Measurements from ENCODE around the gene CCDC192. TPM values are rescaled to one million over a fixed set of nuclear protein-coding genes. Genes with fewer than 3 reads are reported as not detected.
"Not testable (repeated sequence)": the region's sequence is repeated elsewhere in the genome, so short reads cannot be mapped to it uniquely, and the experiment has no call there.

The CCDC192 gene
- total RNA-seq, 1 experiment from 2014 or later = not detected

DNA sequence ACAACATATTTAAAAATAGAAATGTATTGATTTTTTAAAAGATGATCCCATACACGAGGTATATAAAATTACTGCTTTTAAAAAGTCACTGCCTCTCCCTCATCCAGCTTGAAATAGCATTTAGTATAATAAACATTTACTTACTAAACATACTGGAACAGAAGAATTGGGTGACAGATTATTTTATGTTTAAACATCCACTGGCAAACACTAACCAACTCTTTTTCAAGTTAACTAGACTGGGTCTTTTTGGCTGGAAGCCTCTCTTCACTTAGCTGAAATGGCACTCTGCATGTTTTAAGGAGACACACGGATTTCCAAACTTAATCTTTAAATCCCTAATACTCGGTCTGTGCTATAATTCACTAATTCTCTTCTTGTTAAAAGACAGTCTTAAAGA is 35.3 kb upstream of the CCDC192 start:
- Histone ChIP-seq H3K27me3 (replicated peaks; ENCODE audit: control insufficient read depth, insufficient read depth, low read length) (no peaks in the 10 kb centered on the region), H3K4me1 (no peaks in the 10 kb centered on the region), H3K4me3 (ENCODE audit: low read depth, low read length) (no peak overlapping the region), H3K9me3 (no peaks in the 10 kb centered on the region), H3K36me3 (ENCODE audit: control insufficient read depth, insufficient read depth, low read length) (no peaks in the 10 kb centered on the region)
- intact Hi-C loops (cut with micrococcal nuclease; ENCODE audit: unreplicated experiment) = no loop called here
- ChIA-PET CTCF (no interaction called here), POLR2A (no interaction called here)
- no peaks in the 10 kb centered on the region for H3K4me1 Mint-ChIP-seq (ENCODE audit: low read depth, unreplicated experiment)
- H3K27me3 Mint-ChIP-seq (ENCODE audit: insufficient read depth, unreplicated experiment) = no peaks in the 10 kb centered on the region
- TF ChIP-seq, protein P1, sequence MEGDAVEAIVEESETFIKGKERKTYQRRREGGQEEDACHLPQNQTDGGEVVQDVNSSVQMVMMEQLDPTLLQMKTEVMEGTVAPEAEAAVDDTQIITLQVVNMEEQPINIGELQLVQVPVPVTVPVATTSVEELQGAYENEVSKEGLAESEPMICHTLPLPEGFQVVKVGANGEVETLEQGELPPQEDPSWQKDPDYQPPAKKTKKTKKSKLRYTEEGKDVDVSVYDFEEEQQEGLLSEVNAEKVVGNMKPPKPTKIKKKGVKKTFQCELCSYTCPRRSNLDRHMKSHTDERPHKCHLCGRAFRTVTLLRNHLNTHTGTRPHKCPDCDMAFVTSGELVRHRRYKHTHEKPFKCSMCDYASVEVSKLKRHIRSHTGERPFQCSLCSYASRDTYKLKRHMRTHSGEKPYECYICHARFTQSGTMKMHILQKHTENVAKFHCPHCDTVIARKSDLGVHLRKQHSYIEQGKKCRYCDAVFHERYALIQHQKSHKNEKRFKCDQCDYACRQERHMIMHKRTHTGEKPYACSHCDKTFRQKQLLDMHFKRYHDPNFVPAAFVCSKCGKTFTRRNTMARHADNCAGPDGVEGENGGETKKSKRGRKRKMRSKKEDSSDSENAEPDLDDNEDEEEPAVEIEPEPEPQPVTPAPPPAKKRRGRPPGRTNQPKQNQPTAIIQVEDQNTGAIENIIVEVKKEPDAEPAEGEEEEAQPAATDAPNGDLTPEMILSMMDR (IDR thresholded peaks at IDR 0.05; ENCODE audit: insufficient read depth in 1 of 2, low read depth in 1 of 2, low read length in 1 of 2, severe bottlenecking in 1 of 2, unreplicated experiment in 1 of 2) = no peak
- BruUV-seq (replicated peaks) = no TSS peak
- no peaks in the 10 kb centered on the region for H3K9me3 Mint-ChIP-seq (ENCODE audit: unreplicated experiment)
- no peak for DNase-seq
- no peak overlapping the region for H3K4me3 Mint-ChIP-seq (ENCODE audit: unreplicated experiment)
- no peaks in the 10 kb centered on the region for H3K36me3 Mint-ChIP-seq (ENCODE audit: insufficient read depth, unreplicated experiment)
- H3K27ac Mint-ChIP-seq (ENCODE audit: unreplicated experiment) = no peak overlapping the region

DNA sequence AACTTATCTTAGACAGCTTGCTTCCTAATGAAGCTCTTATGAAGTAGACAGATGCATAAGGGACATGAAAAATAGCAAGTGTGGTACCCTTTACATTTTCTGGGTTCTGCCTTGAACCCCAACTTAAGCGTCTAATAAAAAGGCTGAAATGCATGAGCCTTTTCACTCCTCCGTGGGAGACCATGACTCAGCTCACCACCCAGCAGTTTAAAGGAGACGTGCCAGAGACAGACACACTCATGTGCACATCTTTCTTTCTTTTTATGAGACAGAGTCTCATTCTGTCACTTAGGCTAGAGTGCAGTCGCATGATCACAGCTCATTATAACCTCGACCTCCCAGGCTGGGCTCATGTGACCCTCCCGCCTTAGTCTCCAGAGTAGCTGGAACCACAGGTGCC is 32.0 kb upstream of the CCDC192 start:
- H3K36me3 Mint-ChIP-seq (ENCODE audit: insufficient read depth, unreplicated experiment) = no peaks in the 10 kb centered on the region
- ChIA-PET CTCF (interaction anchor here (0.7 kb wide), 1 partner anchor 237 kb away, joined by 4 read pairs; no protein-coding TSS in a partner anchor), POLR2A (interaction anchor here (0.6 kb wide), 1 partner anchor 842 kb away, joined by 4 read pairs; no protein-coding TSS in a partner anchor)
- TF ChIP-seq, protein P1 (IDR thresholded peaks at IDR 0.05; ENCODE audit: insufficient read depth in 1 of 2, low read depth in 1 of 2, low read length in 1 of 2, severe bottlenecking in 1 of 2, unreplicated experiment in 1 of 2) = no peak
- no peak overlapping the region for H3K4me3 Mint-ChIP-seq (ENCODE audit: unreplicated experiment)
- Histone ChIP-seq H3K27me3 (replicated peaks; ENCODE audit: control insufficient read depth, insufficient read depth, low read length) (no peaks in the 10 kb centered on the region), H3K9me3 (no peaks in the 10 kb centered on the region), H3K36me3 (ENCODE audit: control insufficient read depth, insufficient read depth, low read length) (no peaks in the 10 kb centered on the region), H3K4me3 (ENCODE audit: low read depth, low read length) (no peak overlapping the region), H3K4me1 (no peaks in the 10 kb centered on the region)
- no TSS peak for BruUV-seq (replicated peaks)
- H3K9me3 Mint-ChIP-seq (ENCODE audit: unreplicated experiment) = peaks cover 24% of the 10 kb centered on the region
- no peaks in the 10 kb centered on the region for H3K27me3 Mint-ChIP-seq (ENCODE audit: insufficient read depth, unreplicated experiment)
- no peak overlapping the region for H3K27ac Mint-ChIP-seq (ENCODE audit: unreplicated experiment)
- no peak for DNase-seq
- intact Hi-C loops (cut with micrococcal nuclease; ENCODE audit: unreplicated experiment) = no loop called here
- H3K4me1 Mint-ChIP-seq (ENCODE audit: low read depth, unreplicated experiment) = no peaks in the 10 kb centered on the region

DNA sequence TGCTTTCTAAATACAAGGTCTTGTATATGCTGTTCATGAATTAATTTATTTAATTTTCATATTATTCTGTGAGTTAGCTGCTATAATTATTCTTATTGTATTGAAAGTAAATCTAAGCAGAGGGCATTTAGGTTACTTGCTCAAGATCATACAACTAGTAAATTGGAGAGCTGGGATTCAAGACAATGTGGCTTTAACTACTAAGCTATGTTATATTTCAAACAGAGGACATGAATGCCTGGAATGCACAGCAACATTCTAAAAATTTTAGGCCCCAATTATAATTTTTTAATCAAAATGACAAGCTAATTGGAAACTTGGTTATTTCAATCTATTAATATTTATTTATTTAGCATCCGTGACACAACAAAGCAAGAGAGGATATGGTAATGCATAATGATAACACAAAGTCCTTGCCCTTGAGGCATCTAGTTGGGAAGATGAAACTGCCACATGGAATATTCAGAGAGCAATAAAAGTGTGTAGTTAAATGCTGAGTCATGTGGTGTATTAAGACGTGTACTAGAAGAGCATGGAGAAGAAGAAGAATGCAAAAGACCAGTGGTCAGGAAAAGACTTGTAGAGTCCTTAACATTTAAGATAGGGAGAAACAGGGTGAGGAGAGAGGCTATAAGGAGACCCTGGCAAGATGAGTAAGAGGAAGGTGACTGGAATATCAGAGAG is 29.9 kb upstream of the CCDC192 start:
- Mint-ChIP-seq H3K4me3 (ENCODE audit: unreplicated experiment) (no peak overlapping the region), H3K4me1 (ENCODE audit: low read depth, unreplicated experiment) (no peaks in the 10 kb centered on the region), H3K27ac (ENCODE audit: unreplicated experiment) (no peak overlapping the region), H3K9me3 (ENCODE audit: unreplicated experiment) (peaks cover 24% of the 10 kb centered on the region), H3K36me3 (ENCODE audit: insufficient read depth, unreplicated experiment) (no peaks in the 10 kb centered on the region), H3K27me3 (ENCODE audit: insufficient read depth, unreplicated experiment) (no peaks in the 10 kb centered on the region)
- intact Hi-C loops (cut with micrococcal nuclease; ENCODE audit: unreplicated experiment) = no loop called here
- TF ChIP-seq, protein P1 (IDR thresholded peaks at IDR 0.05; ENCODE audit: insufficient read depth in 1 of 2, low read depth in 1 of 2, low read length in 1 of 2, severe bottlenecking in 1 of 2, unreplicated experiment in 1 of 2) = no peak
- no peak for DNase-seq
- Histone ChIP-seq H3K4me3 (ENCODE audit: low read depth, low read length) (no peak overlapping the region), H3K27me3 (replicated peaks; ENCODE audit: control insufficient read depth, insufficient read depth, low read length) (no peaks in the 10 kb centered on the region), H3K36me3 (ENCODE audit: control insufficient read depth, insufficient read depth, low read length) (no peaks in the 10 kb centered on the region), H3K4me1 (no peaks in the 10 kb centered on the region), H3K9me3 (no peaks in the 10 kb centered on the region)
- ChIA-PET POLR2A (no interaction called here), CTCF (no interaction called here)
- BruUV-seq (replicated peaks) = no TSS peak

DNA sequence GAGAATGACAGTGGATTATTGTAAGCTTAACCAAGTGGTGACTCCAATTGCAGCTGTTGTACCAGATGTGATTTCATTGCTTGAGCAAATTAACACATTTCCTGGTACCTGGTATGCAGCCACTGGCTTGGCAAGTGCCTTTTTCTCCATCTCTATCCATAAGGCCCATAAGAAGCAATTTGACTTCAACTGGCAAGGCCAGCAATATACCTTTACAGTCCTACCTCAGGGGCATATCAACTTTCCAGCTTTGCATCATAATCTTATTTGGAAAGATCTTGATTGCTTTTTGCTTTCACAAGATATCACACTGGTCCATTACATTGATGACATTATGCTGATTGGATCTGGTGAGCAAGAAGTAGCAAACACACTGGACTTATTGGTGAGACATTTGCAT is 26.2 kb upstream of the CCDC192 start:
- intact Hi-C loops (cut with micrococcal nuclease; ENCODE audit: unreplicated experiment); H3K9me3 ChIP-seq; DNase-seq; CTCF ChIA-PET; H3K27me3 ChIP-seq (replicated peaks; ENCODE audit: control insufficient read depth, insufficient read depth, low read length); H3K36me3 ChIP-seq (ENCODE audit: control insufficient read depth, insufficient read depth, low read length); H3K4me3 ChIP-seq (ENCODE audit: low read depth, low read length); H3K4me1 Mint-ChIP-seq (ENCODE audit: low read depth, unreplicated experiment); H3K27me3 Mint-ChIP-seq (ENCODE audit: insufficient read depth, unreplicated experiment); POLR2A ChIA-PET; H3K4me3 Mint-ChIP-seq (ENCODE audit: unreplicated experiment); BruUV-seq (replicated peaks); H3K36me3 Mint-ChIP-seq (ENCODE audit: insufficient read depth, unreplicated experiment); H3K27ac Mint-ChIP-seq (ENCODE audit: unreplicated experiment); H3K4me1 ChIP-seq: not testable (repeated sequence)
- peaks cover 24% of the 10 kb centered on the region for H3K9me3 Mint-ChIP-seq (ENCODE audit: unreplicated experiment)

DNA sequence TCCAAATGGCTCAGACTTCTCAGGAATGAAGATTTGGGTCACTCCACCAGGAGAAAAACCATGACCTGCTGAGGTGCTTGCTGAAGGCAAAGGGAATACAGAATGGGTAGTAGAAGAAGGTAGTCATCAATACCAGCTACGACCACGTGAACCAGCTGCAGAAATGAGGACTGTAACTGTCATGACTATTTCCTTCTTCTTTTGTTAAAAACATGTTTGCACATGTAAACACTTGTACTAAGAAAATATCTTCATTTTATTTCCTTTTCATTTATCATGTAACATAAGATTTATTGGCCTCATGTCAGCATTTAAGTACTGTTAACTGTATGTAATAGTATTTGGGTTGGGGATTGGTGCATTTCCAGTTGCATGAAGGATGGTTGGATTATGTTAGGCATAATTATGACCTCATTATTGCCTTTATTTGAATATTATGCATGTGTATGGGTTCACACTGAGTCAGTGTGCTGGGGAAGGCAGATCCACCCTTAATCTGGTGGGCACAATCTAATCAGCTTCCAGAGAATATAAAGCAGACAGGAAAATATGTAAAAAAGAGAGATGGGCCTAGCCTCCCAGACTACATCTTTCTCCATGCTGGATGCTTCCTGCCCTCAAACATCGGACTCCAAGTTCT is 23.4 kb upstream of the CCDC192 start:
- H3K4me1 ChIP-seq; intact Hi-C loops (cut with micrococcal nuclease; ENCODE audit: unreplicated experiment); H3K9me3 ChIP-seq; H3K36me3 ChIP-seq (ENCODE audit: control insufficient read depth, insufficient read depth, low read length); H3K4me3 ChIP-seq (ENCODE audit: low read depth, low read length); H3K4me3 Mint-ChIP-seq (ENCODE audit: unreplicated experiment); H3K27me3 Mint-ChIP-seq (ENCODE audit: insufficient read depth, unreplicated experiment); DNase-seq; POLR2A ChIA-PET; H3K27me3 ChIP-seq (replicated peaks; ENCODE audit: control insufficient read depth, insufficient read depth, low read length); H3K36me3 Mint-ChIP-seq (ENCODE audit: insufficient read depth, unreplicated experiment); H3K27ac Mint-ChIP-seq (ENCODE audit: unreplicated experiment); CTCF ChIA-PET; BruUV-seq (replicated peaks): not testable (repeated sequence)
- H3K4me1 Mint-ChIP-seq (ENCODE audit: low read depth, unreplicated experiment) = peaks cover 11% of the 10 kb centered on the region
- peaks cover 12% of the 10 kb centered on the region for H3K9me3 Mint-ChIP-seq (ENCODE audit: unreplicated experiment)
